Esophagus muscularis mucosa (tissue), 4 donors: ENCODE data around the gene OR6Q1. TPM values are rescaled to one million over a fixed set of nuclear protein-coding genes. Genes with fewer than 3 reads are reported as not detected.

Source experiments
- DNase-seq: peaks from one replicate; pipeline ENCODE4 v3.0.0-alpha.2; 2017; ENCODE audit errors: extremely low spot score
- H3K27ac ChIP-seq, 4 donors: fragments of 200-600 bp; sonication (generic); replicated peaks in 1 of 4; 1 replicate in 3 of 4; 2 replicates in 1 of 4; pipeline ENCODE4 v1.5.1; 2016 to 2019; ENCODE audit warnings: mild to moderate bottlenecking in 1 of 4
- H3K27me3 ChIP-seq, 4 donors: fragments of 200-600 bp; sonication (generic); one replicate each; pipeline versions ENCODE4 v1.5.1 to v1.6.0; 2016 to 2019
- H3K36me3 ChIP-seq, 4 donors: fragments of 200-600 bp; sonication (generic); one replicate each; pipeline ENCODE4 v1.5.1; 2016 to 2019
- H3K4me1 ChIP-seq, 4 donors: fragments of 200-600 bp; sonication (generic); one replicate each; pipeline ENCODE4 v1.5.1; 2016 to 2019
- H3K4me3 ChIP-seq, 4 donors: fragments of 200-600 bp; sonication (generic); 1 replicate in 2 of 4; 2 replicates in 2 of 4; pipeline ENCODE4 v1.5.1; 2016 to 2019; ENCODE audit warnings: mild to moderate bottlenecking in 4 of 4, moderate library complexity in 1 of 4
- H3K9me3 ChIP-seq, 4 donors: fragments of 200-600 bp; sonication (generic); 1 replicate in 3 of 4; 2 replicates in 1 of 4; pipeline ENCODE4 v1.5.1; 2016 to 2019
- CTCF ChIP-seq, 3 experiments: fragments of 200-600 bp in 2 of 3; fragments of 450-650 bp in 1 of 3; sonication (generic) in 2 of 3; IDR thresholded peaks; one replicate each; pipeline ENCODE4 v1.5.1; 2017 to 2019; ENCODE audit warnings: antibody characterized with exemption in 3 of 3, mild to moderate bottlenecking in 2 of 3, moderate library complexity in 1 of 3
- EP300 ChIP-seq: sonication (generic); formaldehyde crosslinking; IDR thresholded peaks from one replicate; pipeline ENCODE4 v1.6.1; 2017; ENCODE audit warnings: antibody characterized with exemption
- POLR2A ChIP-seq: fragments of 450-650 bp; IDR thresholded peaks from one replicate; pipeline ENCODE4 v1.6.1; 2017; ENCODE audit warnings: antibody characterized with exemption, moderate library complexity, mild to moderate bottlenecking, low read depth
- POLR2AphosphoS5 ChIP-seq, 2 donors: sonication (generic); formaldehyde crosslinking; IDR thresholded peaks; one replicate each; pipeline ENCODE4 v1.6.1; 2017; ENCODE audit warnings: antibody characterized with exemption in 2 of 2
- WGBS: methylation state at CpG from one replicate; pipeline ENCODE4 v1.1.5; 2018; 5-methylcytosine and 5-hydroxymethylcytosine counted together
- intact Hi-C: fragments of 100-400 bp; cut with DNase I; formaldehyde crosslinking; loops from one replicate; pipeline ENCODE4 v1.15.1; 2023
- total RNA-seq, 4 donors: library from RNA; depleted of rRNA; stranded (reverse); fragments of >200 nt; gene quantifications; one replicate each; pipeline versions ENCODE4 v1.1.0 to v1.2.1, GENCODE V29; 2016

The OR6Q1 gene
- total RNA-seq, 4 donors from 2014 or later, result not detected

- no peak overlapping the region for H3K4me3 ChIP-seq
- peaks cover 0 to 4% (median 0%) of the 10 kb centered on the region in 4 donors for H3K4me1 ChIP-seq
- H3K27ac ChIP-seq, result no peak overlapping the region
- intact Hi-C loops, result no loop called here
- no peaks in the 10 kb centered on the region for H3K36me3 ChIP-seq
- H3K9me3 ChIP-seq, result peaks cover 0 to 9% (median 3%) of the 10 kb centered on the region in 4 donors
- WGBS, result 80% methylated on average over 2 of the region's 2 CpGs
- H3K27me3 ChIP-seq, result no peaks in the 10 kb centered on the region
- no peak for DNase-seq
- no peak for TF ChIP-seq POLR2A
- TF ChIP-seq POLR2AphosphoS5 (IDR thresholded peaks at IDR 0.05), result no peak
- no peak for TF ChIP-seq EP300
- TF ChIP-seq CTCF (IDR thresholded peaks at IDR 0.05), result no peak
These were observed 3.7 kb downstream of the OR6Q1 start for GRCh38 chr11:58034471-58034870.

- intact Hi-C loops, result no loop called here
- TF ChIP-seq POLR2A, result no peak
- TF ChIP-seq POLR2AphosphoS5 (IDR thresholded peaks at IDR 0.05), result no peak
- no peak for TF ChIP-seq EP300
- no peak for TF ChIP-seq CTCF (IDR thresholded peaks at IDR 0.05)
These were observed 8.8 kb downstream of the OR6Q1 start for GRCh38 chr11:58039589-58039988.

GRCh38 chr11:58043379-58043778, 12.6 kb downstream of the OR6Q1 start:
- Histone ChIP-seq H3K36me3 (no peaks in the 10 kb centered on the region), H3K4me1 (no peaks in the 10 kb centered on the region), H3K9me3 (no peaks in the 10 kb centered on the region), H3K27ac (no peak overlapping the region), H3K27me3 (no peaks in the 10 kb centered on the region), H3K4me3 (no peak overlapping the region)
- 84% methylated on average over 2 of the region's 2 CpGs for WGBS
- no peak for DNase-seq
- TF ChIP-seq POLR2AphosphoS5 (IDR thresholded peaks at IDR 0.05), result no peak
- TF ChIP-seq POLR2A, result no peak
- no peak for TF ChIP-seq CTCF (IDR thresholded peaks at IDR 0.05)
- no peak for TF ChIP-seq EP300
- intact Hi-C loops, result no loop called here

More at GRCh38 chr11:58039589-58039988, 8.8 kb downstream of the OR6Q1 start:
- Histone ChIP-seq H3K4me3 (no peak overlapping the region), H3K36me3 (no peaks in the 10 kb centered on the region), H3K4me1 (no peaks in the 10 kb centered on the region), H3K9me3 (peaks cover 0 to 9% (median 3%) of the 10 kb centered on the region in 4 donors), H3K27ac (no peak overlapping the region), H3K27me3 (no peaks in the 10 kb centered on the region)
- no peak for DNase-seq

- TF ChIP-seq EP300 (no peak), POLR2A (no peak), POLR2AphosphoS5 (IDR thresholded peaks at IDR 0.05) (no peak), CTCF (IDR thresholded peaks at IDR 0.05) (no peak)
- intact Hi-C loops, result no loop called here
- no peaks in the 10 kb centered on the region for H3K9me3 ChIP-seq
- 59% methylated on average over 3 of the region's 3 CpGs for WGBS
- H3K36me3 ChIP-seq, result no peaks in the 10 kb centered on the region
- H3K4me3 ChIP-seq, result no peak overlapping the region
- no peak for DNase-seq
- H3K4me1 ChIP-seq, result no peaks in the 10 kb centered on the region
- no peak overlapping the region for H3K27ac ChIP-seq
- H3K27me3 ChIP-seq, result no peaks in the 10 kb centered on the region
These were observed 15.5 kb downstream of the OR6Q1 start for GRCh38 chr11:58046231-58046630.

GRCh38 chr11:58047818-58048217, 17.1 kb downstream of the OR6Q1 start:
- no peaks in the 10 kb centered on the region for H3K9me3 ChIP-seq
- no peak overlapping the region for H3K4me3 ChIP-seq
- H3K4me1 ChIP-seq, result no peaks in the 10 kb centered on the region
- intact Hi-C loops, result no loop called here
- H3K36me3 ChIP-seq, result no peaks in the 10 kb centered on the region
- H3K27me3 ChIP-seq, result no peaks in the 10 kb centered on the region
- no peak for TF ChIP-seq POLR2A
- no peak for TF ChIP-seq CTCF (IDR thresholded peaks at IDR 0.05)
- TF ChIP-seq POLR2AphosphoS5 (IDR thresholded peaks at IDR 0.05), result no peak
- TF ChIP-seq EP300, result no peak
- WGBS, result 85% methylated on average over 3 of the region's 3 CpGs
- no peak overlapping the region for H3K27ac ChIP-seq
- no peak for DNase-seq
